Gastroesophageal sphincter (tissue), 4 donors: Measurements from ENCODE around the gene FUT8. TPM values are rescaled to one million over a fixed set of nuclear protein-coding genes. Genes with fewer than 3 reads are reported as not detected.

ENCODE experiments used
- ATAC-seq: fragments of 150-250 bp; one replicate; pipeline ENCODE4 v1.9.1; 2016; ENCODE audit warnings: mild to moderate bottlenecking, moderate library complexity
- H3K27ac ChIP-seq, 4 donors: fragments of 200-600 bp; sonication (generic) in 3 of 4; 1 replicate in 3 of 4; 2 replicates in 1 of 4; pipeline ENCODE4 v1.5.1; 2016 to 2019
- H3K27me3 ChIP-seq: fragments of 200-600 bp; sonication (generic); one replicate; pipeline ENCODE4 v1.5.1; 2019
- H3K36me3 ChIP-seq, 2 donors: fragments of 200-600 bp; sonication (generic); one replicate each; pipeline ENCODE4 v1.5.1; 2019; ENCODE audit warnings: control low read depth in 1 of 2
- H3K4me1 ChIP-seq, 3 donors: fragments of 200-600 bp; sonication (generic); 1 replicate in 2 of 3; 2 replicates in 1 of 3; pipeline ENCODE4 v1.5.1; 2016 to 2019; ENCODE audit warnings: control low read depth in 2 of 3
- H3K4me3 ChIP-seq, 2 donors: fragments of 200-600 bp; sonication (generic); one replicate each; pipeline ENCODE4 v1.5.1; 2019; ENCODE audit warnings: mild to moderate bottlenecking in 1 of 2, moderate library complexity in 1 of 2
- H3K9me3 ChIP-seq, 3 donors: fragments of 200-600 bp; sonication (generic); one replicate each; pipeline ENCODE4 v1.5.1; 2017 to 2019; ENCODE audit warnings: control low read depth in 2 of 3
- EP300 ChIP-seq: sonication (generic); formaldehyde crosslinking; IDR thresholded peaks from one replicate; pipeline ENCODE4 v1.6.1; 2017; ENCODE audit warnings: antibody characterized with exemption, mild to moderate bottlenecking
- POLR2A ChIP-seq, 2 donors: fragments of 450-650 bp; IDR thresholded peaks; one replicate each; pipeline ENCODE4 v1.6.1; 2017; ENCODE audit warnings: antibody characterized with exemption in 2 of 2, mild to moderate bottlenecking in 2 of 2, moderate library complexity in 1 of 2
- POLR2AphosphoS5 ChIP-seq: sonication (generic); formaldehyde crosslinking; IDR thresholded peaks from one replicate; pipeline ENCODE4 v1.6.1; 2017; ENCODE audit warnings: antibody characterized with exemption
- WGBS, 2 donors: methylation state at CpG; one replicate each; pipeline ENCODE4 v1.1.5; 2018; ENCODE audit warnings: low coverage in 1 of 2; 5-methylcytosine and 5-hydroxymethylcytosine counted together
- total RNA-seq, 4 donors: library from RNA; depleted of rRNA; stranded (reverse); fragments of >200 nt; gene quantifications; one replicate each; pipeline ENCODE4 v1.1.0, GENCODE V29; 2016
- TF ChIP-seq, protein P1 (sequence below), 4 experiments: fragments of 200-600 bp in 2 of 4; fragments of 450-650 bp in 2 of 4; sonication (generic) in 1 of 4; IDR thresholded peaks; one replicate each; pipeline ENCODE4 v1.5.1; 2017 to 2019; ENCODE audit warnings: antibody characterized with exemption in 4 of 4, mild to moderate bottlenecking in 2 of 4, moderate library complexity in 2 of 4

FUT8 gene
- total RNA-seq, 4 donors from 2014 or later, result 16.9 to 35.2 (median 30.8) TPM

DNA sequence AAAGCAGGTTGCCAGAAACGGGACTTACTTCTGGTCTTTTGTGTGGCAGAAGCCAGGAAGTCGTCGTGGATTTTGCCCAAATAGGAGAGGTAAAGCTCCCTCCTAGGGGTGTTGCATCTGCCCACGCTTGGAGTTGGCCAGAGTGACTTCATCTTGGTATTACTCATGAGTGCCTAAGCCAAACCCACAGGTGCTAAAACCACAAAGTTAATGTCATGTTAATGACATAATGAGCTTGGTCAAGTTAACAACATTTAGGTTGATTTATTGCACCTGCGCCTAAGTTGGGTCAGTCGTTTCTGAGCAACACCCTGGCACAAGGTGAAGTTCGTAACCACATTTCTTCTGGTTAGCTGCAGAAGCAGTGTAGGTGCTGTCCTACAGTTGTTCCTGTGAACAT lies 225.2 kb downstream of the FUT8 start:
- Histone ChIP-seq H3K9me3 (peaks cover 0 to 9% (median 0%) of the 10 kb centered on the region in 3 donors), H3K36me3 (peaks cover 0 to under 1% of the 10 kb centered on the region in 2 donors), H3K4me1 (no peaks in the 10 kb centered on the region), H3K4me3 (no peak overlapping the region), H3K27me3 (no peaks in the 10 kb centered on the region), H3K27ac (no peak overlapping the region)
- no peak for ATAC-seq
- 73 to 85% methylated on average over 4 to 6 of the region's 7 CpGs for WGBS, 2 donors
- TF ChIP-seq POLR2A (IDR thresholded peaks at IDR 0.05), result no peak
- TF ChIP-seq EP300, result no peak
- no peak for TF ChIP-seq POLR2AphosphoS5
- TF ChIP-seq, protein P1, sequence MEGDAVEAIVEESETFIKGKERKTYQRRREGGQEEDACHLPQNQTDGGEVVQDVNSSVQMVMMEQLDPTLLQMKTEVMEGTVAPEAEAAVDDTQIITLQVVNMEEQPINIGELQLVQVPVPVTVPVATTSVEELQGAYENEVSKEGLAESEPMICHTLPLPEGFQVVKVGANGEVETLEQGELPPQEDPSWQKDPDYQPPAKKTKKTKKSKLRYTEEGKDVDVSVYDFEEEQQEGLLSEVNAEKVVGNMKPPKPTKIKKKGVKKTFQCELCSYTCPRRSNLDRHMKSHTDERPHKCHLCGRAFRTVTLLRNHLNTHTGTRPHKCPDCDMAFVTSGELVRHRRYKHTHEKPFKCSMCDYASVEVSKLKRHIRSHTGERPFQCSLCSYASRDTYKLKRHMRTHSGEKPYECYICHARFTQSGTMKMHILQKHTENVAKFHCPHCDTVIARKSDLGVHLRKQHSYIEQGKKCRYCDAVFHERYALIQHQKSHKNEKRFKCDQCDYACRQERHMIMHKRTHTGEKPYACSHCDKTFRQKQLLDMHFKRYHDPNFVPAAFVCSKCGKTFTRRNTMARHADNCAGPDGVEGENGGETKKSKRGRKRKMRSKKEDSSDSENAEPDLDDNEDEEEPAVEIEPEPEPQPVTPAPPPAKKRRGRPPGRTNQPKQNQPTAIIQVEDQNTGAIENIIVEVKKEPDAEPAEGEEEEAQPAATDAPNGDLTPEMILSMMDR (IDR thresholded peaks at IDR 0.05), result no peak

DNA sequence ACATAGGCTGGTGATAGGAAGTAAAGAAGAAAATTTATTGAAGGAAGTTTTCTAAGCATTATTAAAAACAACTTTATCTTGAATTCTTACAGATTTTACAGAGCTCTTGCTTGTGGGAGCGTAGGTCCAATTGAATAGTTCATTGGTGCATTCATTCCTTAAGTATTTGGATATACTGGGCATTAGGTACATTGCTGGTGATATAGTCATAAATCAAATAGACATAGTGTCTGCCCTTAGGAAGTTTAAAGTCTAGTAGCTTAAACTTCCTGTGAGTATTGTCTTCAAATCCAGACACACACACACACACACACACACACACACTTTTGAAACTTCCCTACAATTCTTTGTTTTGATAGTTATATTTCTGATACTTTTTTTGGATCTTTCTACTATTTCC lies 226.7 kb downstream of the FUT8 start:
- TF ChIP-seq POLR2A (IDR thresholded peaks at IDR 0.05) (no peak), EP300 (no peak), POLR2AphosphoS5 (no peak)
- TF ChIP-seq, protein P1 (IDR thresholded peaks at IDR 0.05), result no peak
- Histone ChIP-seq H3K27me3 (no peaks in the 10 kb centered on the region), H3K27ac (no peak overlapping the region), H3K4me1 (no peaks in the 10 kb centered on the region), H3K4me3 (no peak overlapping the region), H3K36me3 (no peaks in the 10 kb centered on the region), H3K9me3 (peaks cover 0 to 9% (median 0%) of the 10 kb centered on the region in 3 donors)
- no peak for ATAC-seq
- 50 to 100% methylated on average over 1 of the region's 1 CpG for WGBS, 2 donors

DNA sequence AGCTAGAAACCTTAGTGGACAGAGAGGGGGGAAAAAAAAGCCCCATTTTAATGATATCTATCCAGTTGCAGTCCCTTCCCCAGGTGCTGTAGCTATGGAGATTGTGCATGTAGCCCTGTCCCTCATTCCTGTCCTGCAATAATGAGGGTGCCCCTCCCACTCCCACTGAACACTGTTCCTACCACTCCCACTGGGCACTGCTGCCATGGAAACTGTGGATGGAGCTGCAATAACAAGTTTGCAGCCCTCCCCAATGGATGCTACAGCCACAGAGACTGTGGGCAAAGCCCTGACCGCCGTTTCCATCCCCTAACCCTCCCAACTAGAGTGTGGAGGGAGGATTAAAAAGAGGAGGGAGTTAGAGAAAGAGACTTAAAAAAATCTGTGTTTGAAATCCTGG lies 238.3 kb downstream of the FUT8 start:
- Histone ChIP-seq H3K4me1 (no peaks in the 10 kb centered on the region), H3K4me3 (no peak overlapping the region), H3K27me3 (no peaks in the 10 kb centered on the region), H3K36me3 (peaks cover 0 to 10% of the 10 kb centered on the region in 2 donors), H3K27ac (no peak overlapping the region), H3K9me3 (no peaks in the 10 kb centered on the region)
- ATAC-seq, result no peak
- no peak for TF ChIP-seq POLR2AphosphoS5
- 94% methylated on average over 2 of the region's 2 CpGs; no CpG with 5 or more reads in 1 of the 2 donors for WGBS, 2 donors

DNA sequence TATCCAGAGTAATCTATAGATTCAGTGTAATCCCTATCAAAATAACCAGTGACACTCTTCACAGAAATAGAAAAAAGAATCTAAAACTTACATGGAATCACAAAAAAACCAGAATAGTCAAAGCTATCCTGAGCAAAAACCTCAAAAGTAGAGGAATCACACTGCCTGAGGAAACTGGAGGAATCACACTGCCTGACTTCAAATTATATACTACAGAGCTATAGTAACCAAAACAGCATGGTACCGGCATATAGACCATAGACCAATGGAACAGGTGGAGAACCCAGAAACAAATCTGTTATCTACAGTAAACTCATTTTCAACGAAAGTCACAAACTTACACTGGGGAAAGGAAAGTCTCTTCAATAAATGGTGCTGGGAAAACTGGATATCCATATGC lies 244.0 kb downstream of the FUT8 start:
- no peak for ATAC-seq
- TF ChIP-seq POLR2A (IDR thresholded peaks at IDR 0.05) (no peak), POLR2AphosphoS5 (no peak), EP300 (no peak)
- TF ChIP-seq, protein P1 (IDR thresholded peaks at IDR 0.05), result no peak
- Histone ChIP-seq H3K27me3 (no peaks in the 10 kb centered on the region), H3K9me3 (no peaks in the 10 kb centered on the region), H3K4me3 (no peak overlapping the region), H3K4me1 (no peaks in the 10 kb centered on the region), H3K36me3 (peaks cover 0 to 4% of the 10 kb centered on the region in 2 donors), H3K27ac (no peak overlapping the region)
- 73 to 100% methylated on average over 2 of the region's 2 CpGs for WGBS, 2 donors

DNA sequence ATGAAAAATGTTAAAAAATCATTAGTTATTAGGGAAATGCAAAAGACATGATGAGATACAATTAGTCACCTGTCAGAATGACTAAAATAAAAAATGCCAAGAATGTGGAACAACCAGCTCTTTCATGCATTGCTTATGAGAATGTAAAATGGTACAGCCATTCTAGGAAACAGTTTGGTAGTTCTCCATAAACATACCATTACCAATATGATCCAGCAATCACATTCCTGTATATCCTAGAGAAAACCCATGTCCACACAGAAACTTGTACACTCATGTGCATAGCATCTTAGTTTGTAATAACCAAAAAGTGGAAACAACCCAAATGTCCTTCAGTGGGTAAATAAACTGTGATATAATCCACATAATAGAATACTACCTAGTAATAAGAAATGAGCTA lies 245.7 kb downstream of the FUT8 start:
- TF ChIP-seq POLR2AphosphoS5 (no peak), EP300 (no peak), POLR2A (IDR thresholded peaks at IDR 0.05) (no peak)
- TF ChIP-seq, protein P1 (IDR thresholded peaks at IDR 0.05), result no peak
- Histone ChIP-seq H3K4me1 (no peaks in the 10 kb centered on the region), H3K27ac (no peak overlapping the region), H3K27me3 (no peaks in the 10 kb centered on the region), H3K36me3 (no peaks in the 10 kb centered on the region), H3K4me3 (no peak overlapping the region), H3K9me3 (no peaks in the 10 kb centered on the region)
- no peak for ATAC-seq

DNA sequence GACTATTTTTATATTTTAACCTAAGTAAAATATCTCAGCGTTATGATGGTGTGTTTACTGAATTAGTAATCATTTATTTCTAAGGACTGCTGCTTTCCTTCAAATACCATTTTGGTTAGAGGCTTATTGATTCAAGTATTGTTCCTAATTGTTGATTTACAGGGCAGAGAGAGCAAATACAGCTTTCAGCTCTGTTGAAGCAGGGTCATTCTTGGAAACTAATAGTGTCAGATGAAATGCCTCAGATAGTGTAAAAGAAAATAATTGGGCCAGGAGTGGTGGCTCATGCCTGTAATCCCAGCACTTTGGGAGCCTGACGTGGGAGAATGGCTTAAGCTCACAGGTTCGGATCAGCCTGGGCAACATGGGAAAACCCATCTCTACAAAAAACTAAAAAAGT lies 249.3 kb downstream of the FUT8 start:
- Histone ChIP-seq H3K4me3 (no peak overlapping the region), H3K4me1 (no peaks in the 10 kb centered on the region), H3K36me3 (no peaks in the 10 kb centered on the region), H3K27me3 (no peaks in the 10 kb centered on the region), H3K9me3 (no peaks in the 10 kb centered on the region), H3K27ac (no peak overlapping the region)
- TF ChIP-seq, protein P1 (IDR thresholded peaks at IDR 0.05), result no peak
- 82 to 83% methylated on average over 1 to 2 of the region's 3 CpGs for WGBS, 2 donors
- no peak for ATAC-seq
